Tibial artery (tissue), 4 donors: ENCODE measurements around the gene ZYG11B.
"Not testable (repeated sequence)": the region's sequence is repeated elsewhere in the genome, so short reads cannot be mapped to it uniquely, and the experiment has no call there.

ENCODE experiments used
- DNase-seq, 2 donors: peaks; one replicate each; pipeline ENCODE4 v3.0.0-alpha.2; 2019
- H3K27ac ChIP-seq, 2 donors: fragments of 200-600 bp; sonication (generic) in 1 of 2; 1 replicate in 1 of 2; 2 replicates in 1 of 2; pipeline ENCODE4 v1.5.1; 2018 to 2019; ENCODE audit warnings: mild to moderate bottlenecking in 1 of 2
- H3K27me3 ChIP-seq, 2 donors: fragments of 200-600 bp; sonication (generic) in 1 of 2; one replicate each; pipeline versions ENCODE4 v1.5.1 to v1.6.0; 2016 to 2019
- H3K36me3 ChIP-seq, 3 donors: fragments of 200-600 bp; sonication (generic) in 2 of 3; one replicate each; pipeline ENCODE4 v1.5.1; 2016 to 2019; ENCODE audit warnings: mild to moderate bottlenecking in 2 of 3
- H3K4me1 ChIP-seq, 4 donors: fragments of 200-600 bp; sonication (generic) in 2 of 4; 1 replicate in 3 of 4; 2 replicates in 1 of 4; pipeline ENCODE4 v1.5.1; 2016 to 2019
- H3K4me3 ChIP-seq, 2 donors: fragments of 200-600 bp; sonication (generic) in 1 of 2; 1 replicate in 1 of 2; 2 replicates in 1 of 2; pipeline ENCODE4 v1.5.1; 2018 to 2019; ENCODE audit warnings: mild to moderate bottlenecking in 2 of 2
- H3K9me3 ChIP-seq, 3 donors: fragments of 200-600 bp; sonication (generic) in 1 of 3; one replicate each; pipeline ENCODE4 v1.5.1; 2016 to 2019
- CTCF ChIP-seq, 2 experiments: fragments of 200-600 bp in 1 of 2; fragments of 450-650 bp in 1 of 2; IDR thresholded peaks; one replicate each; pipeline ENCODE4 v1.5.1; 2017 to 2019; ENCODE audit warnings: antibody characterized with exemption in 2 of 2, mild to moderate bottlenecking in 1 of 2, moderate library complexity in 1 of 2
- intact Hi-C: fragments of 100-400 bp; cut with DNase I; formaldehyde crosslinking; loops from one replicate; pipeline ENCODE4 v1.15.0; 2023; ENCODE audit warnings: low total_unique reads

The ZYG11B gene

GRCh38 chr1:52795464-52795863 lies 69.2 kb downstream of the ZYG11B start:
- H3K27me3 ChIP-seq, result no peaks in the 10 kb centered on the region
- no peaks in the 10 kb centered on the region for H3K4me1 ChIP-seq
- no peaks in the 10 kb centered on the region for H3K9me3 ChIP-seq
- no peak for DNase-seq
- H3K4me3 ChIP-seq, result no peak overlapping the region
- peaks cover 25 to 59% (median 39%) of the 10 kb centered on the region in 3 donors for H3K36me3 ChIP-seq
- no peak overlapping the region for H3K27ac ChIP-seq
- no peak for TF ChIP-seq CTCF (IDR thresholded peaks at IDR 0.05)
- intact Hi-C loops, result no loop called here

- Histone ChIP-seq H3K27ac (no peak overlapping the region), H3K4me3 (no peak overlapping the region), H3K4me1 (no peaks in the 10 kb centered on the region), H3K27me3 (no peaks in the 10 kb centered on the region), H3K9me3 (no peaks in the 10 kb centered on the region), H3K36me3 (peaks cover 33 to 59% (median 38%) of the 10 kb centered on the region in 3 donors)
- intact Hi-C loops, result no loop called here
- DNase-seq, result no peak
- no peak for TF ChIP-seq CTCF (IDR thresholded peaks at IDR 0.05)
Observed at GRCh38 chr1:52798331-52798730, 72.1 kb downstream of the ZYG11B start.

GRCh38 chr1:52801011-52801410 lies 74.8 kb downstream of the ZYG11B start:
- H3K36me3 ChIP-seq, result peaks cover 44 to 61% (median 45%) of the 10 kb centered on the region in 3 donors
- no peaks in the 10 kb centered on the region for H3K27me3 ChIP-seq

GRCh38 chr1:52804083-52804482 lies 77.8 kb downstream of the ZYG11B start:
- H3K9me3 ChIP-seq, H3K27me3 ChIP-seq, H3K4me3 ChIP-seq, DNase-seq, H3K4me1 ChIP-seq, H3K27ac ChIP-seq, intact Hi-C loops: not testable (repeated sequence)
- H3K36me3 ChIP-seq, result peaks cover 32 to 58% (median 46%) of the 10 kb centered on the region in 3 donors

More at GRCh38 chr1:52801011-52801410, 74.8 kb downstream of the ZYG11B start:
- Histone ChIP-seq H3K9me3 (no peaks in the 10 kb centered on the region), H3K4me1 (no peaks in the 10 kb centered on the region), H3K27ac (no peak overlapping the region), H3K4me3 (no peak overlapping the region)
- intact Hi-C loops, result no loop called here
- no peak for DNase-seq
- no peak for TF ChIP-seq CTCF (IDR thresholded peaks at IDR 0.05)

GRCh38 chr1:52814465-52814864 lies 88.2 kb downstream of the ZYG11B start:
- Histone ChIP-seq H3K4me1 (no peaks in the 10 kb centered on the region), H3K36me3 (peaks cover 59 to 75% (median 67%) of the 10 kb centered on the region in 3 donors), H3K9me3 (no peaks in the 10 kb centered on the region), H3K4me3 (no peak overlapping the region), H3K27me3 (no peaks in the 10 kb centered on the region), H3K27ac (no peak overlapping the region)
- DNase-seq, result no peak
- intact Hi-C loops, result no loop called here
- TF ChIP-seq CTCF (IDR thresholded peaks at IDR 0.05), result no peak

- H3K4me3 ChIP-seq, H3K9me3 ChIP-seq, H3K27me3 ChIP-seq, DNase-seq, H3K27ac ChIP-seq, H3K4me1 ChIP-seq, intact Hi-C loops: not testable (repeated sequence)
- peaks cover 51 to 75% (median 70%) of the 10 kb centered on the region in 3 donors for H3K36me3 ChIP-seq
Observed at GRCh38 chr1:52820830-52821229, 94.6 kb downstream of the ZYG11B start.

GRCh38 chr1:52825868-52826267 lies 99.6 kb downstream of the ZYG11B start:
- H3K27ac ChIP-seq, result no peak overlapping the region
- H3K4me1 ChIP-seq, result no peaks in the 10 kb centered on the region
- H3K27me3 ChIP-seq, result no peaks in the 10 kb centered on the region
- no peak for DNase-seq
- no peak for TF ChIP-seq CTCF (IDR thresholded peaks at IDR 0.05)
- peaks cover 13 to 28% (median 26%) of the 10 kb centered on the region in 3 donors for H3K36me3 ChIP-seq
- intact Hi-C loops, result no loop called here
- H3K9me3 ChIP-seq, result no peaks in the 10 kb centered on the region
- H3K4me3 ChIP-seq, result no peak overlapping the region
